HUES48 (cell line): Measurements from ENCODE around the gene RPS28.

Experiments
- H3K27ac ChIP-seq: one replicate; pipeline ENCODE4 v1.7.0; 2013; ENCODE audit warnings: low read depth, low read length, inconsistent platforms
- H3K27me3 ChIP-seq: 2 replicates; pipeline ENCODE4 v1.6.1; 2013; ENCODE audit warnings: mild to moderate bottlenecking, low read length; ENCODE audit not compliant: control insufficient read depth, insufficient read depth
- H3K36me3 ChIP-seq: 2 replicates; pipeline ENCODE4 v1.6.1; 2013; ENCODE audit warnings: low read length; ENCODE audit not compliant: control insufficient read depth, insufficient read depth
- H3K4me1 ChIP-seq: 2 replicates; pipeline ENCODE4 v1.6.1; 2013; ENCODE audit warnings: mild to moderate bottlenecking, low read length; ENCODE audit not compliant: control insufficient read depth, insufficient read depth
- H3K4me3 ChIP-seq: 2 replicates; pipeline ENCODE4 v1.5.1; 2013; ENCODE audit warnings: mild to moderate bottlenecking, low read depth, low read length
- H3K9ac ChIP-seq: 2 replicates; pipeline ENCODE4 v1.6.1; 2013; ENCODE audit warnings: mild to moderate bottlenecking, low read depth, low read length, moderate library complexity
- H3K9me3 ChIP-seq: 2 replicates; pipeline ENCODE4 v1.6.1; 2013; ENCODE audit warnings: low read length; ENCODE audit not compliant: control insufficient read depth, insufficient read depth

The RPS28 gene

GRCh38 chr19:8363803-8364771 is 42.8 kb downstream of the RPS28 start, which contains the start of gene ANGPTL4:
Gene ANGPTL4, plus strand, starts transcription at chr19:8364155. Its CDS starts 167 bp downstream, at chr19:8364322.
- Histone ChIP-seq H3K4me1 (peaks cover 22% of the 10 kb centered on the region), H3K9me3 (no peaks in the 10 kb centered on the region), H3K27me3 (peaks cover 38% of the 10 kb centered on the region), H3K27ac (no peak within 1 kb of the TSS), H3K36me3 (no peaks in the 10 kb centered on the region), H3K4me3 (peak within 1 kb of the TSS; percentile 58), H3K9ac (no peak within 1 kb of the TSS)

- Histone ChIP-seq H3K9me3 (no peaks in the 10 kb centered on the region), H3K27me3 (peaks cover 38% of the 10 kb centered on the region), H3K27ac (no peak overlapping the region), H3K4me1 (peaks cover 22% of the 10 kb centered on the region), H3K9ac (no peak overlapping the region), H3K36me3 (no peaks in the 10 kb centered on the region), H3K4me3 (no peak overlapping the region)
These were observed 44.9 kb downstream of the RPS28 start for GRCh38 chr19:8366121-8366581.

GRCh38 chr19:8366961-8367326 is 45.6 kb downstream of the RPS28 start:
- H3K4me1 ChIP-seq = peaks cover 22% of the 10 kb centered on the region

GRCh38 chr19:8367327-8368001 is 46.2 kb downstream of the RPS28 start:
- peak overlapping the region; percentile 24 for H3K4me3 ChIP-seq
- H3K27me3 ChIP-seq = peaks cover 31% of the 10 kb centered on the region
- no peaks in the 10 kb centered on the region for H3K9me3 ChIP-seq
- peaks cover 22% of the 10 kb centered on the region for H3K4me1 ChIP-seq
- H3K9ac ChIP-seq = 0 out of 2 replicates have a peak overlapping the region, but pooled peaks have one; percentile 15
- no peaks in the 10 kb centered on the region for H3K36me3 ChIP-seq
- peak overlapping the region; percentile 86 for H3K27ac ChIP-seq

More at GRCh38 chr19:8366961-8367326, 45.6 kb downstream of the RPS28 start:
- peak overlapping the region; percentile 24 for H3K4me3 ChIP-seq
- peaks cover 35% of the 10 kb centered on the region for H3K27me3 ChIP-seq
- 0 out of 2 replicates have a peak overlapping the region, but pooled peaks have one; percentile 15 for H3K9ac ChIP-seq
- H3K27ac ChIP-seq = peak overlapping the region; percentile 86
- no peaks in the 10 kb centered on the region for H3K36me3 ChIP-seq
- no peaks in the 10 kb centered on the region for H3K9me3 ChIP-seq

GRCh38 chr19:8370176-8371010 is 49.1 kb downstream of the RPS28 start:
- Histone ChIP-seq H3K36me3 (no peaks in the 10 kb centered on the region), H3K9me3 (no peaks in the 10 kb centered on the region), H3K4me3 (no peak overlapping the region), H3K9ac (no peak overlapping the region), H3K27ac (no peak overlapping the region), H3K27me3 (peaks cover 12% of the 10 kb centered on the region; the same call in 1 of the 2 replicates), H3K4me1 (peaks cover 18% of the 10 kb centered on the region)

GRCh38 chr19:8371011-8371804 is 49.9 kb downstream of the RPS28 start:
- Histone ChIP-seq H3K4me3 (no peak overlapping the region), H3K27me3 (peaks cover 4% of the 10 kb centered on the region; the same call in 1 of the 2 replicates), H3K4me1 (peaks cover 18% of the 10 kb centered on the region), H3K9me3 (no peaks in the 10 kb centered on the region), H3K36me3 (no peaks in the 10 kb centered on the region), H3K27ac (no peak overlapping the region), H3K9ac (no peak overlapping the region)
